HG03280 (cell line): ENCODE results near the gene IGSF9B.
"Not testable (repeated sequence)": the region's sequence is repeated elsewhere in the genome, so short reads cannot be mapped to it uniquely, and the experiment has no call there.

Experiments
- ATAC-seq: cut with Tn5 transposase; IDR thresholded peaks from one replicate; pipeline ENCODE4 v1.9.1; 2021; ENCODE audit warnings: mild to moderate bottlenecking, moderate library complexity; ENCODE audit not compliant: unreplicated experiment

The IGSF9B gene

GRCh38 chr11:133956650-133957633, at the start of gene IGSF9B:
Gene IGSF9B, minus strand, starts transcription at chr11:133956968. Its CDS starts 214 bp downstream, at chr11:133956754.
- ATAC-seq: peak; percentile 98

- ATAC-seq: no peak
Observed at GRCh38 chr11:134004496-134005172, 47.9 kb upstream of the IGSF9B start.

GRCh38 chr11:134003792-134004495, 47.2 kb upstream of the IGSF9B start:
- no peak for ATAC-seq

GRCh38 chr11:134002819-134003218, 46.1 kb upstream of the IGSF9B start:
- ATAC-seq: not testable (repeated sequence)

- ATAC-seq: not testable (repeated sequence)
Observed at GRCh38 chr11:134002338-134002737, 45.6 kb upstream of the IGSF9B start.

GRCh38 chr11:134001596-134001995, 44.8 kb upstream of the IGSF9B start:
- no peak for ATAC-seq

- ATAC-seq: no peak
Observed at GRCh38 chr11:134001088-134001487, 44.3 kb upstream of the IGSF9B start.

GRCh38 chr11:133999355-133999754, 42.6 kb upstream of the IGSF9B start:
- no peak for ATAC-seq

GRCh38 chr11:133997554-133997953, 40.8 kb upstream of the IGSF9B start:
- ATAC-seq: no peak

GRCh38 chr11:133996671-133997070, 39.9 kb upstream of the IGSF9B start:
- ATAC-seq: no peak

- peak; percentile 51 for ATAC-seq
Observed at GRCh38 chr11:133995066-133995465, 38.3 kb upstream of the IGSF9B start.

GRCh38 chr11:133993921-133994320, 37.2 kb upstream of the IGSF9B start:
- no peak for ATAC-seq

GRCh38 chr11:133993107-133993506, 36.3 kb upstream of the IGSF9B start:
- no peak for ATAC-seq

- ATAC-seq: no peak
Observed at GRCh38 chr11:133992121-133992520, 35.4 kb upstream of the IGSF9B start.

- ATAC-seq: no peak
Observed at GRCh38 chr11:133991101-133991500, 34.3 kb upstream of the IGSF9B start.

GRCh38 chr11:133990501-133990900, 33.7 kb upstream of the IGSF9B start:
- no peak for ATAC-seq

GRCh38 chr11:133988686-133989410, 32.1 kb upstream of the IGSF9B start:
- ATAC-seq: no peak

- ATAC-seq: no peak
Observed at GRCh38 chr11:133987171-133987570, 30.4 kb upstream of the IGSF9B start.

GRCh38 chr11:133985981-133986944, 29.5 kb upstream of the IGSF9B start:
- no peak for ATAC-seq
